GM19455 (cell line): ENCODE measurements around the gene CLDN6.
"Not testable (repeated sequence)": the region's sequence is repeated elsewhere in the genome, so short reads cannot be mapped to it uniquely, and the experiment has no call there.

Experiments
- ATAC-seq: cut with Tn5 transposase; IDR thresholded peaks from one replicate; pipeline ENCODE4 v1.9.1; 2021; ENCODE audit not compliant: unreplicated experiment

Gene CLDN6, protein sequence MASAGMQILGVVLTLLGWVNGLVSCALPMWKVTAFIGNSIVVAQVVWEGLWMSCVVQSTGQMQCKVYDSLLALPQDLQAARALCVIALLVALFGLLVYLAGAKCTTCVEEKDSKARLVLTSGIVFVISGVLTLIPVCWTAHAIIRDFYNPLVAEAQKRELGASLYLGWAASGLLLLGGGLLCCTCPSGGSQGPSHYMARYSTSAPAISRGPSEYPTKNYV

DNA sequence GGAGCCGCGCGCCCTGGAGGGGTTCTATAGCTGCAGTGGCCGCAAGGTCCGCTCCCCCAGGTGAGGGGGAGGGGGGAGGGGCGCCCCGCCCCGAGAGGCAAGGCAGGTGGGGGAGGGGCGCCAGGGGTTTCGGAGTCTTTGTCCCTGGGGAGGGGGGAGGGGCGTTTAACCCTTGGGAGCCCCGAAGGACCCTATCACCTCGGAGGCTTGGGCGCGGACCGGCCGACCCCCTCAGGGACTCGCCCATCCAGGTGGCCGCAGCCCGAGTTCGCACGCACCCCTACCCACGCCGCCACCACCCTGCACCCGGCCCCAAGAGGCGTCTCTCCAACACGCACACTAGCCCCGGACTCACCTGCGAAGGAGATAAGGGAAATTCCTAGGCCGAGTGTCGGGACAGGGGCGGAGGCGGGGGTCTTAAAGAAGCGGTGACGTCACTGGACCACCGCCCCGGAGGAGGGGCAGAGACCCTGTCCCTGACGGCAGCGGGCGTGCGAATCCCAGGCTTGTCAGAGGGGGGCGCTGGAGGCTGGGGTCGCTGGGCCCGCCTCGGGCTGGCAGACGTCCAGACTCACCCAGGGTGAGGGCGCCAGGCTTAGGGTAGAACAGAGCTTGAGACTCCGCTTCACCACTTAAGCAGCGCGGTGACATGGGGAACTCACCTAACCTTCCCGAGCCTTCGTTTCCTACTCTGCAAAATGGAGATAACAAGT lies at the start of gene CLDN6:
Gene CLDN6 (minus strand): TSS at position 390 of the 713 bp plus-strand sequence. CDS start 2,162 bp downstream, outside the sequence.
- no peak for ATAC-seq

GRCh38 chr16:3066440-3066748 lies 48.4 kb upstream of the CLDN6 start:
- no peak for ATAC-seq

DNA sequence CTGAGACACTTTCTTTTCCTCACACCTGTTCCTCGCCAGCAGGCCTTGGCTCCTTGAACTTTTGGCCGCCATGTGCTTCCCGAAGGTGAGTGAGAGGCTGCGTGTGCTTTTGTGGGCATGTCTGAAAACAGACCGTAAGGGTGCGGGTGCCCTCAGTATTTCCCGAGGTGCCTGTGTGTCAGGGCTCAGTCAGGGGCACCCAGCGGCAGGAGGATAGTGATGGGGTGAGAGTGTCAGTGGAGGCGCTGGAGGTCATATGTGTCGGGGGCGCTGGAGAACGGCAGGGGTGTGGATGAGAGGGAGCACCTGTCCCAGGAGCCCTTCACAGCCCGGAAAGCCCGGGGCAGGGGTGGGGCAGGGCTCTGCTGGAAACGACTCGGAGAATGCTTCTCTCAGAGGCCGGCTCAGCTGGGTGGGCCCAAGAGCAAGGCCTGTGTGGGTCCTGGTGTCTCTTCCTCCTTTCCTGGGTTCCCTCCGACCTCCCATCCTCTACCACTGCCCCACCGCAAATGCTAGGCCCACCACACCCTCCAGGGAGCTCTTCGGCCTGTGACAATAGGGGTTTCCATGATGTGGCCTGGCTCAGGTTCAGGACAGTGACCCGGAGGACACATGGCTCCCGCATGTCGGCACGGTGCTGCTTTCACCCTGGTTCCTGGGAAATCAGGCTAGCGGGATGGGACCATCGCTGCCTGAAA lies 47.9 kb upstream of the CLDN6 start:
- ATAC-seq, result no peak

GRCh38 chr16:3065069-3065741 lies 47.2 kb upstream of the CLDN6 start, which contains the start of gene IL32:
IL32 (plus strand) TSS chr16:3065640; CDS start chr16:3065812, 172 bp downstream.
- no peak for ATAC-seq

GRCh38 chr16:3063625-3064386 lies 45.8 kb upstream of the CLDN6 start:
- no peak for ATAC-seq

DNA sequence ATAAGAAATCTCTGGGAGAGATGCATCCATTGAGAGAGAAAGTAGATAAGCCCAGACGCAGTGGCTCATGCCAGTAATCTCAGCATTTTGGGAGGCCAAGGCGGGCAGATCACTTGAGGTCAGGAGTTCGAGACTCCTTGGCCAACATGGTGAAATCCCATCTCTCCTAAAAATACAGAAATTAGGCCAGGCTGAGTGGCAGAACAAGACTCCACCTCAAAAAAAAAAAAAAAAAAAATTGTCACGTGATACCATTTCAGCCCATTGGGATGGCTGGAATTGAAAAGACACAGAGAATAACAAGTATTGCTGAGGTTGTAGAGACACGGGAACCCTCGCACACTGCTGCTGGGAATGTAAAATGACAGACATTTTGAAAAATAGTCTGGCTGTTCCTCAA lies 44.6 kb upstream of the CLDN6 start:
- ATAC-seq, result no peak

GRCh38 chr16:3060339-3061127 lies 42.5 kb upstream of the CLDN6 start:
- no peak for ATAC-seq

- no peak for ATAC-seq
These were observed 41.8 kb upstream of the CLDN6 start for GRCh38 chr16:3059723-3060242.

DNA sequence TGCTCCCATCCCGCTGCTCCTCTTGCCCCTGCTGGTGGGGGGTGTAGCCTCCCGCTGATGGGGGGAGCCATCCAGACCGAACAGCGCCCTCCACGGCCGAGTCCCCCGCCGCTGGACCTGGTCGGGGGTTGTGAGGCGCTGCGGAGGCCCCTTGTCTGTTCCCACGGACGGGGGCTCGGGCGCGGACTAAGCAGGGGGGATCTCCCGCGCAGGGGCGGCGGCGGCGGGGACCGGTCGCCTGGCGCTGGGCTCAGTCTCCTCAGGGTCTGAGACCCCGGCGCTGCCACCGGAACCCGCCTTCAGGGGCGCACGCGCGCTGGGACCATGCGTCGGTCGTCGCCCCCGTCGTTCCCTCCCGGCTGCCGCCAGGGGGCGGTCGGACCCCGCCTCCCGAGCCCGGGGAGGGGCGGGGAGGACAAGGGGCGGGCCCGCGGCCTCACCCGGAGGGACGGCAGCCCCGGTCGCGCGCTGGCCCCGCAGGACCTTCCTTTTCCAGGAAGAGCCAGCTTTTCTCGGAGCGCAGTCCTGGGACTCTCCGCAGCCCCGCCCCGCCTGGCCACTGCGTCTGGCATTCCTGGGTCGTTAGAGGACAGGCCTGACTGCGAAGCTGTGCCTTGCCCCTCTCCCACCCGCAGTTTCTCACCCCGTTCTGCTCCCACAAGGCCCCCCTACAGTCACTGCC lies 41.2 kb upstream of the CLDN6 start:
- ATAC-seq, result no peak

DNA sequence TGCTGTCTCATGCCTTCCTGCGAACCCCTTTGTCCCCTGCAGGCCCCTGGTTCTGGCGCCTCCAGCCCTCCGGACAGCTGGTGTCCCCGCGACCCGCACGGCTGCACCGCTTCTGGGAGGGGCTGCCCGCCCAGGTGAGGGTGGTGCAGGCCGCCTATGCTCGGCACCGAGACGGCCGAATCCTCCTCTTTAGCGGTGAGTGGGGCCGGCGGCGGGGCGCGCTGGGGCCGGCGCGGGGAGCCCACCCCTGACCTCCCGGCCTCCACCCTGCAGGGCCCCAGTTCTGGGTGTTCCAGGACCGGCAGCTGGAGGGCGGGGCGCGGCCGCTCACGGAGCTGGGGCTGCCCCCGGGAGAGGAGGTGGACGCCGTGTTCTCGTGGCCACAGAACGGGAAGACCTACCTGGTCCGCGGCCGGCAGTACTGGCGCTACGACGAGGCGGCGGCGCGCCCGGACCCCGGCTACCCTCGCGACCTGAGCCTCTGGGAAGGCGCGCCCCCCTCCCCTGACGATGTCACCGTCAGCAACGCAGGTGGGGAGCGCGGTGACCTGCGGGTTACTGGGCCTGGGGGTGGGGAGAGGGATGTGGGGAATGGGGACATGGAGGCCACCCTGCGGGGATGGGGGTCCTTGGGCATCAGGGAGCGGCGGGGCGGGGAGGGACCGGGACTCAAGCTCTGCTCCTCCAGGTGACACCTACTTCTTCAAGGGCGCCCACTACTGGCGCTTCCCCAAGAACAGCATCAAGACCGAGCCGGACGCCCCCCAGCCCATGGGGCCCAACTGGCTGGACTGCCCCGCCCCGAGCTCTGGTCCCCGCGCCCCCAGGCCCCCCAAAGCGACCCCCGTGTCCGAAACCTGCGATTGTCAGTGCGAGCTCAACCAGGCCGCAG lies 40.4 kb upstream of the CLDN6 start:
- ATAC-seq, result no peak

DNA sequence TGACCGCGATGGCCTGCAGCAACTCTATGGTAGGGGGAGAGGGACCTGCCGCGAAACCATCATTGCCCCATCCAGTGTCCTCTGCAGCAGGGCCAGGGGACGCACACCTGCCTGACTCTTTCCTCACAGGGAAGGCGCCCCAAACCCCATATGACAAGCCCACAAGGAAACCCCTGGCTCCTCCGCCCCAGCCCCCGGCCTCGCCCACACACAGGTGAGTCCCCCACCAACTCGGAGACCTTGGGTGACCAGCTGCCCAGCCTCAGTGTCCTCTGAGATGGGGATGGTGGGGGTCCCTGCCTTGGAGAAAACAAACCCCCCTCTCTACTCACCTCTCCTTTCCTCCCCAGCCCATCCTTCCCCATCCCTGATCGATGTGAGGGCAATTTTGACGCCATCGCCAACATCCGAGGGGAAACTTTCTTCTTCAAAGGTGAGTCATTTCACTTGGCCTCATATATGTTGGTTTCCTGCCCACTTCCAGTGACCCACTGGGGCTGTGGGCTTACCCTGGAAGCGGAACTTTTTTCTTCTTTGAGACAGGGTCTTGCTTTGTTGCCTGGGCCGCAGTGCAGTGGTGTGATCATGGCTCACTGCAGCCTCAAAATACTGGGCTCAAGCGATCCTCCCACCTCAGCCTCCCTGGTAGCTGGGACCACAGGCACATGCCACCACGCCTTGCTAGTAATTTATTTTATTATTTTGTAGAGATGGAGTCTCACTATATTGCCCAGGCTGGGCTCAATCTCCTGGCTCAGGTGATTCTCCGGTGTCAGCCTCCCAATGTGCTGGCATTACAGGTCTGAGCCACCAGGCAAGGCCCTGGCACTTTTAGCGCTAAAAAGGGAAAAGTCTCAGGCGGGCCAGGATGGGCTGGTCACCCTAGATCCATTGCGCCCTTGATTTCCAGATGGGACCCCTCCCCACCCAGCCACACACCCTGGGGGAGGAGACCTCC lies 39.5 kb upstream of the CLDN6 start:
- ATAC-seq, result no peak

DNA sequence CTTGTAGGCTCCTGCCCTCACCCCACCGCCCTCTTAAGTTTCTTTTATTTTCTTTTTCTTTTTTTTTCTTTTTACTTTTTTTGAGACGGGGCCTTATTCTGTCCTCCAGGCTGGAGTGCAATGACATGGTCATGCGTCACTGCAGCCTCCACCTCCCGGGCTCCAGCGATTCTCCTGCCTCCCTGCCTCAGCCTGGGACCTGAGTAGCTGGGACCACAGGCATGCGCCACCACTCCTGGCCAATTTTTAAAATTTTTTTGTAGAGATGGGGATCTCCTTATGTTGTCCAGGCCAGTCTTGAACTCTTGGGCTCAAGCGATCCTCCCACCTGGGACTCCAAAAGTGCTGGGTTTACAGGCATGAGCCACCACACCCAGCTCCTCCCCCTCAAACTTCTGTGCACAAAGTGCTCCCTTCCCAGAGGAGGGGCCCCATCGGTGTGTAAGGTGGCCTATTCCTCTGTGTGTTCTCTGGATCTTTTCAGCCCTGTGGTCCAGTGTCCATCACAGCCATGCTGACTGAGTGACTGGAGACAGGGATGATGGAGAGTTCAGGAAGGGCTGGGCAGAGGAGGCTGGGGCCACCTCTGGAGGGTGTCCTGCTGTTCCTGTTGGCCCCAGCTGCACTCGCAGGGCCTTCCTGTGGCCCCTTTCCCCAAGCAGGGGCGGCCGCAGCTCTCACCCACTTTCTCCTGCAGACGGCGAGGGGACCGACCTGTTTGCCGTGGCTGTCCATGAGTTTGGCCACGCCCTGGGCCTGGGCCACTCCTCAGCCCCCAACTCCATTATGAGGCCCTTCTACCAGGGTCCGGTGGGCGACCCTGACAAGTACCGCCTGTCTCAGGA lies 38.6 kb upstream of the CLDN6 start:
- ATAC-seq, result no peak

DNA sequence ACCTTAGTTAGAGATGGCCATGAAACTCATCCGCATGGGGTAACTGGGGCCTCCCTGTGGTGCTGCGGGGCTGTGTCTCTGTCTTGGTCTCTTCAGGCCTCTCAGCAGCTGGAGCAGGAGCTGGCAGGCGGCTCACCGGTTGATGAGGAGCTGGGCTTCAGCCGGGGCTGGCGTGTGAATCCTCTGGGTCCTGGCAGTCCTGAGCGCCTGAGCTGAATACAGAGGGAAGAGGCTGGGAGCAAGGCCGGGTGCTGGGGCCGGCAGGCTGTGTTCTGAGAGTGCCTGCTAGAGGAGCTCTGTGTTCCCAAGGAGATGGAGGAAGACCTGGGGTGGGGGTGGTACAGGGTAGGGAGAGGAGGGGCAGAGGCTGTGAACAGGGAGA lies 37.7 kb upstream of the CLDN6 start:
- not testable (repeated sequence) for ATAC-seq

- no peak for ATAC-seq
These were observed 37.2 kb upstream of the CLDN6 start for GRCh38 chr16:3054965-3055733.

GRCh38 chr16:3053330-3053710 lies 35.3 kb upstream of the CLDN6 start:
- ATAC-seq, result not testable (repeated sequence)
